ENCODE measurements around the gene CD69. TPM values are rescaled to one million over a fixed set of nuclear protein-coding genes. Genes with fewer than 3 reads are reported as not detected.

The CD69 gene
- total RNA-seq (2022; extraction: Qiagen RNA extraction) = not detected in 5 replicates

GRCh38 chr12:9760699-9761418 lies at the start of gene CD69:
Gene CD69 (minus strand): TSS chr12:9760901. CDS start chr12:9760820, 81 bp downstream.

GRCh38 chr12:9732921-9733461 lies 27.7 kb downstream of the CD69 start, which contains the start of gene CLECL1:
Gene CLECL1 (minus strand): TSS chr12:9733097.

Other genes starting within 250 kb of the CD69 start
- not detected in 5 replicates for gene KLRB1, start 153.0 kb downstream of the CD69 start, total RNA-seq (2022; extraction: Qiagen RNA extraction)
- gene CLEC2D, start 91.2 kb downstream of the CD69 start, total RNA-seq (2022; extraction: Qiagen RNA extraction) = 0.31 to 0.85 TPM (median 0.47 TPM) in 5 replicates
- gene CLECL1, start 27.8 kb downstream of the CD69 start, total RNA-seq (2022; extraction: Qiagen RNA extraction) = not detected in 5 replicates
- gene KLRF1, start 66.6 kb upstream of the CD69 start, total RNA-seq (2022; extraction: Qiagen RNA extraction) = not detected in 5 replicates
- gene CLEC2B, start 108.5 kb upstream of the CD69 start, total RNA-seq (2022; extraction: Qiagen RNA extraction) = 1.4 to 1.6 TPM (median 1.4 TPM) in 5 replicates
- not detected in 5 replicates for gene KLRF2, start 120.6 kb upstream of the CD69 start, total RNA-seq (2022; extraction: Qiagen RNA extraction)
- gene CLEC2A, start 171.5 kb upstream of the CD69 start, total RNA-seq (2022; extraction: Qiagen RNA extraction) = not detected in 5 replicates
- gene CLEC12A, start 210.5 kb upstream of the CD69 start, total RNA-seq (2022; extraction: Qiagen RNA extraction) = not detected in 5 replicates
- gene CLEC1B, start 238.2 kb upstream of the CD69 start, total RNA-seq (2022; extraction: Qiagen RNA extraction) = not detected in 5 replicates
- gene CLEC12B, start 249.7 kb upstream of the CD69 start, total RNA-seq (2022; extraction: Qiagen RNA extraction) = not detected in 5 replicates